GM10266 (cell line): ENCODE results near the gene S100A2.
A peak's percentile ranks its signal among the peaks of the same experiment; 100 is the strongest.

Source experiments
- DNase-seq: peaks from one replicate; pipeline ENCODE4 v3.0.0; 2012; ENCODE audit errors: extremely low spot score
- CTCF ChIP-seq: IDR thresholded peaks from 2 replicates; pipeline ENCODE4 v1.5.1; 2012; ENCODE audit warnings: mild to moderate bottlenecking, low read depth; ENCODE audit not compliant: control insufficient read depth, insufficient read depth; ENCODE audit errors: missing control alignments

S100A2 gene

DNA sequence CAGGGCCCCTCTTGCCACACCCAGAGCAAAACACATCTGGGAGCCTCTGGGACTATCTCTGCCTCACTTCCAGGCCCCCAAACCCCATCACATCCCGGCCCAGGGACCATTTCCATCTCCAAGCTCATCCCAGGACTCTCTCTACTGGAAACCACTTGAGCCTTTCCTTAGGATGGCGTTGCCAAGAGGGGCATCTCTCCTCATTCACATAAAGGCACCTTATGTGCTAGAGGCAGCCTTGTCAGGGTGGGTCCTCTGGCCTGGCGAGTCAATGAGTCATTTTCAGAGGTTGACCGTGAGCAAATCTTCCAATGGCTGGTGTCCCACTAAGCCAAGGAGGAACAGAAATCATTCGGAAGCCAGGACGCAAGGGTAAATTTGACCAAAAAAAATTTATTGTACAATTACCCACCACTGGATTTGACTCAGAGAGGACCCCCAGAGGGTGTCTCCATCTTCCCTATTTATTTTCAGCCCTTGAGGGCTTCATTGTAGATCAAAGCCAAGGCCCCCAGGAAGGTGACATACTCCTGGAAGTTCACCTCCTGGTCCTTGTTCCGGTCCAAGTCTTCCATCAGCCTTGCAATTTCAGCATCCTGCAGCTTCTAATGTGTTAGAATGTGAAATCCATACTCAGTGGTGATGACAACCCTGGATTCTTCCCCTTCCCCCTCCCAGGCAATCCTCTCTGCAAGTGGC lies 31.3 kb downstream of the S100A2 start:
- TF ChIP-seq CTCF = no peak
- no peak for DNase-seq

GRCh38 chr1:153533689-153534201 lies 31.9 kb downstream of the S100A2 start:
- DNase-seq = no peak
- TF ChIP-seq CTCF = no peak

- peak; percentile 85 for DNase-seq
- peak; percentile 92 for TF ChIP-seq CTCF
Measured at GRCh38 chr1:153532769-153533599, 32.7 kb downstream of the S100A2 start.

GRCh38 chr1:153532181-153532580 lies 33.5 kb downstream of the S100A2 start:
- no peak for TF ChIP-seq CTCF
- DNase-seq = no peak

DNA sequence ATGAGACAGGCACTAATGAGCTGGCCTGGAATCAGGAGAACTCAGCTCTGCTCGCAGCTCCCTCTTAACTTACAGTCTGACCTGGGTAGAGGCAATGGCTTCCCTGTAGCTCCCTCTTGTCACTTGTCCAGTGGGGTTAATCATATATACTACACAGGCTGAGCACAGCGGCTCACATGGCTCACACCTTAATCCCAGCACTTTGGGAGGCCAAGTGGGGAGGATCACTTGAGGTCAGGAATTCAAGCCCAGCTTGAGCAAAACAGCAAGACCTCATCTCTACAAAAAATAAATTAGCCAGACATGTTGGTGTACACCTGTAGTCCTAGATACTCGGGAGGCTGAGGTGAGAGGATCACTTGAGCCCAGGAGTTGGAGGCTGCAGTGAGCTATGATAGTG lies 34.0 kb downstream of the S100A2 start:
- DNase-seq = no peak
- TF ChIP-seq CTCF = no peak

- TF ChIP-seq CTCF = no peak
- DNase-seq = no peak
Measured at GRCh38 chr1:153527683-153528040, 38.0 kb downstream of the S100A2 start.
